ENCODE measurements around the gene PSMB3.
"Not testable (repeated sequence)": the region's sequence is repeated elsewhere in the genome, so short reads cannot be mapped to it uniquely, and the experiment has no call there.

PSMB3 gene

DNA sequence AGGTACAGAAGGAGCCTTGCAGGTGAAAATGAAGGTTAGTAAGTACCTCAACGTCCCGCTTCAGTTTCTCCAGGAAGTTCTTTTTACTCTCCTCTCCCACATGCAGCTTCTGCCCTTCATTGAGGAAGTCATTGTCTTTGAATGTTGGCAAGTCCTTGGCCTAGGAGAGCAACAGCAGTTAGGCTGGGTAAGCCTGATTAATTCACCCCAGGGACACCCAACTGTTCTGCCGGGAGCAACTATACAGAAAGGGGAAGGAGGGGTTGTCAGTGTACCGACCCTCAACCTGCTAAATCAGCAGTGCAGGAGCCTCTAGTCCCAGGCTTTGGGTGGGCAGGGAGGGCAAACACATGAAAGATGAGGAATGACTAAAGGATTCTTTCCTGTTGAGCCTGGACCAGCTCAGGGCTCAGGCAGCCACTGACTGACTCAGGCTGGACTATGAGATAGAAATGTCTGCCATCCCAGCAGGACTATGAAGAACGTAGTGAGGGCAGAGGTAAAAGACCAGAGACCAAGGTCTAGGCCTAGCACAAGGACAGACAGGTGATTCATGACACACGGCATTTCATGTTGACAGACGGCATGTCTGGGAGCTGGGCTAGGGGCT is 25.2 kb downstream of the PSMB3 start:
- no peak for DNase-seq (ENCODE audit: low read depth)
- no peak overlapping the region for H3K4me3 ChIP-seq (ENCODE audit: low read depth, low read length)
- no peak for TF ChIP-seq CTCF (IDR thresholded peaks at IDR 0.05; ENCODE audit: low read depth, low read length, missing control alignments)

GRCh38 chr17:38779965-38780752 is 27.6 kb downstream of the PSMB3 start:
- DNase-seq (ENCODE audit: low read depth): no peak
- TF ChIP-seq CTCF (IDR thresholded peaks at IDR 0.05; ENCODE audit: low read depth, low read length, missing control alignments): no peak
- no peak overlapping the region for H3K4me3 ChIP-seq (ENCODE audit: low read depth, low read length)

DNA sequence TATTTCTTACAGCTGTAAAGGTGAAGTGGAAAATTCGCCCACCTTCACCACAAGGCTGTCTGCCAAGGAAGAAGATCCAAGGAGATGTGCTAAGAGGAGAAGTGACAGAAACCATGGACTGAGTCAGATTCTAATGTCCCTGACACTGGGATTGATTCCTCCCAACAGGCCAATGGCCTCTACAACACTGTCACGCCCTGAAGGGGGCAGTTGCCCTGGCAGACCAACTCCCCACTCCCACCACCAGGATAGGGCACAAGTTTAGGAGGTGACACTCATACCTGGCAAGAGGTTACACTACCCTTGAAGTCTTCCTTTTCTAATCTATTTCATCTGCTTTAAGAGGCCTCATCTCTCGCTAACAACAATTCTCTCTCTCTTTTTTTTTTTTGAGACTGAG is 30.7 kb downstream of the PSMB3 start:
- no peak overlapping the region for H3K4me3 ChIP-seq (ENCODE audit: low read depth, low read length)
- no peak for TF ChIP-seq CTCF (IDR thresholded peaks at IDR 0.05; ENCODE audit: low read depth, low read length, missing control alignments)
- DNase-seq (ENCODE audit: low read depth): no peak

DNA sequence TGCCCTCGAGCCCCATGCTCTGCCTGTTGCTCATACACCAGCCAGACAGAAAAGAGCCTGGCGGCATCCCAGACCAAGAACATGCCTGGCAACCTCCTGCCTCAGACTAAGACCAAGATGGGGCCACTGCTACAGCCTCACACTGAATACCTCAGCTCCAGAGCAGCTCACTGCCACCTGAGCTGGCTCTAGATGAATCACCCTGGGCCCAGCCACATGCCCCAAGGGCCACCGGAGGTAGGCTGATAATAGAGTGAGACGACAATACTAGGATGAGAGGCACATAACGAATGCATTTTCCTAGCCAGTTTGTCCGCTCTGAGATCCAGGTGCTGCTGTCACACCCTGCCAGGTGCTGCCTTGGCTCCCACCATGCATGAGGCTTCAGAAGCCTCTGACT is 33.8 kb downstream of the PSMB3 start:
- no peak for DNase-seq (ENCODE audit: low read depth)
- H3K4me3 ChIP-seq (ENCODE audit: low read depth, low read length): no peak overlapping the region
- no peak for TF ChIP-seq CTCF (IDR thresholded peaks at IDR 0.05; ENCODE audit: low read depth, low read length, missing control alignments)

- not testable (repeated sequence) for DNase-seq (ENCODE audit: low read depth); H3K4me3 ChIP-seq (ENCODE audit: low read depth, low read length)
These were observed 35.5 kb downstream of the PSMB3 start for GRCh38 chr17:38787999-38788398.

DNA sequence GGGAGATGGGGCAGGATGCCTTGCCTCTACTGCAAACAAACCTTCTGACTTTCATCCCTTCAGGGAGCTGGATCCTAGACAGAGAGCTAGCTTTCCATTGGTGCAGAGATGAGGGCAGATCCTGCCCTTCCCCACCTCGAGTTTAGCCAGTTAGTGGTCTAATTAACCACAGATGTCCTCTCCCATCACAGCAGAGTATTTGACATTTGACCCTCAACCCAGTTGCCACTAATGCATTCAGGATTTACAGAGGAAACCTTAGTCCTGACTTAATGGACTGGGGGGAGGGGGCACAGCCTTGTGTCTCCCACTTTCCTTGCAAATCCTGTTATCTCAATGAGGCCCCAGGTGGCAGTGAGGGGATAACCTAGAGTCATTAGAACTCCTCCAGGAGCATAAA is 36.6 kb downstream of the PSMB3 start:
- no peak overlapping the region for H3K4me3 ChIP-seq (ENCODE audit: low read depth, low read length)
- no peak for TF ChIP-seq CTCF (IDR thresholded peaks at IDR 0.05; ENCODE audit: low read depth, low read length, missing control alignments)
- DNase-seq (ENCODE audit: low read depth): no peak

DNA sequence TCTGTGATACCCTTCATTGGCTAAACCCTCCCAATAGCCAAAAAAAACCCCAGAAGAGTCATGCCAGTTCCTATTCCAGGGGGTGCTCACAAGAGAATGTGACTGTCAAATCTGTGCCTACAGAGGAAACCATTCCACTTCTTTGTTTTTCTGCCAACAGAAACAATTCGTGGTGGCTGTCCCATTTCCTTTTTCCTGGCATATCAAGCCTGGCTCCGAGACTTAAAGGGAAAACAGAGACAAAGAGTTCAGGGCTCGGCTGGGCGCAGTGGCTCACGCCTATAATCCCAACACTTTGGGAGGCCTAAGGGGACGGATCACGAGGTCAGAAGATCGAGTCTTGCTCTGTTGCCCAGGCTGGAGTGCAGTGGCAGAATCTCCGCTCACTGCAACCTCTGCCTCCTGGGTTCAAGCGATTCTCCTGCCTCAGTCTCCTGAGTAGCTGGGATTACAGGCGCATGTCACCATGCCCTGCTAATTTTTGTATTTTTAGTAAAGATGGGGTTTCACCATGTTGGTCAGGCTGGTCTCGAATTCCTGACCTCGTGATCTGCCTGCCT is 37.7 kb downstream of the PSMB3 start:
- not testable (repeated sequence) for DNase-seq (ENCODE audit: low read depth); H3K4me3 ChIP-seq (ENCODE audit: low read depth, low read length)

- TF ChIP-seq CTCF (IDR thresholded peaks at IDR 0.05; ENCODE audit: low read depth, low read length, missing control alignments): no peak
- H3K4me3 ChIP-seq (ENCODE audit: low read depth, low read length): no peak overlapping the region
- no peak for DNase-seq (ENCODE audit: low read depth)
These were observed 38.6 kb downstream of the PSMB3 start for GRCh38 chr17:38791162-38791561.

Data from GM12864 (cell line).